CD14-positive monocyte (primary cell): ENCODE results near the gene VWA1. TPM values are rescaled to one million over a fixed set of nuclear protein-coding genes. Genes with fewer than 3 reads are reported as not detected.

Experiments used
- DNase-seq, 3 donors: peaks; one replicate each; pipeline ENCODE4 v3.0.0-alpha.2; 2011 to 2022
- H2AFZ ChIP-seq: 2 replicates; pipeline ENCODE4 v1.6.0; 2012; ENCODE audit warnings: mild to moderate bottlenecking, low read depth, low read length, inconsistent platforms; ENCODE audit not compliant: insufficient read depth, poor library complexity, severe bottlenecking
- H3K27ac ChIP-seq, 2 donors: 1 replicate in 1 of 2; 2 replicates in 1 of 2; pipeline ENCODE4 v1.5.1; 2012 to 2013; ENCODE audit warnings: low read length in 2 of 2, control low read depth in 1 of 2, inconsistent platforms in 1 of 2, low read depth in 1 of 2, mild to moderate bottlenecking in 1 of 2
- H3K27me3 ChIP-seq, 2 donors: one replicate each; pipeline versions ENCODE4 v1.6.0 to v1.6.1; 2011 to 2013; ENCODE audit warnings: low read length in 2 of 2; ENCODE audit not compliant: control insufficient read depth in 2 of 2, insufficient read depth in 2 of 2
- H3K36me3 ChIP-seq, 2 donors: replicated peaks in 1 of 2; 1 replicate in 1 of 2; 2 replicates in 1 of 2; pipeline versions ENCODE4 v1.5.1 to v1.6.1; 2012 to 2013; ENCODE audit warnings: low read length in 2 of 2, control low read depth in 1 of 2, inconsistent platforms in 1 of 2, mild to moderate bottlenecking in 1 of 2; ENCODE audit not compliant: insufficient read depth in 2 of 2, control insufficient read depth in 1 of 2
- H3K4me1 ChIP-seq, 2 donors: 1 replicate in 1 of 2; 2 replicates in 1 of 2; pipeline versions ENCODE4 v1.5.1 to v1.6.1; 2012 to 2013; ENCODE audit warnings: low read length in 2 of 2, control low read depth in 1 of 2, inconsistent platforms in 1 of 2, mild to moderate bottlenecking in 1 of 2, moderate library complexity in 1 of 2; ENCODE audit not compliant: insufficient read depth in 2 of 2, control insufficient read depth in 1 of 2
- H3K4me2 ChIP-seq: replicated peaks from 2 replicates; pipeline ENCODE3; 2012; ENCODE audit warnings: low read length, moderate library complexity, mild to moderate bottlenecking; ENCODE audit not compliant: poor library complexity, severe bottlenecking; ENCODE audit errors: extremely low read depth
- H3K4me3 ChIP-seq, 3 experiments: fragments of 200-600 bp in 1 of 3; sonication (generic) in 1 of 3; replicated peaks in 1 of 3; 1 replicate in 2 of 3; 2 replicates in 1 of 3; pipeline ENCODE4 v1.5.1; 2011 to 2013; ENCODE audit warnings: low read length in 3 of 3, mild to moderate bottlenecking in 3 of 3, control low read depth in 2 of 3, low read depth in 2 of 3, inconsistent platforms in 1 of 3, moderate library complexity in 1 of 3
- H3K79me2 ChIP-seq: 2 replicates; pipeline ENCODE4 v1.6.0; 2012; ENCODE audit warnings: mild to moderate bottlenecking, control low read depth, inconsistent platforms, low read length, moderate library complexity; ENCODE audit not compliant: insufficient read depth
- H3K9ac ChIP-seq: 2 replicates; pipeline ENCODE4 v1.6.0; 2017; ENCODE audit warnings: low read length, mild to moderate bottlenecking; ENCODE audit not compliant: insufficient read depth, poor library complexity, severe bottlenecking
- H3K9me3 ChIP-seq, 2 donors: replicated peaks in 1 of 2; 1 replicate in 1 of 2; 2 replicates in 1 of 2; pipeline versions ENCODE4 v1.5.1 to v1.6.1; 2012 to 2013; ENCODE audit warnings: low read length in 2 of 2, control low read depth in 1 of 2; ENCODE audit not compliant: control insufficient read depth in 1 of 2, insufficient read depth in 1 of 2
- H4K20me1 ChIP-seq: 2 replicates; pipeline ENCODE4 v1.6.0; 2012; ENCODE audit warnings: mild to moderate bottlenecking, low read length, control low read depth, moderate library complexity; ENCODE audit not compliant: insufficient read depth
- H3K27ac Mint-ChIP-seq, 7 donors: one replicate each; pipeline ENCODE4 v1.8.0; 2020; ENCODE audit warnings: mild to moderate bottlenecking in 7 of 7, mixed read lengths in 7 of 7, moderate library complexity in 6 of 7, inconsistent platforms in 2 of 7
- H3K27me3 Mint-ChIP-seq, 3 donors: one replicate each; pipeline ENCODE4 v1.8.0; 2021 to 2022; ENCODE audit warnings: low read depth in 3 of 3, mild to moderate bottlenecking in 3 of 3, mixed read lengths in 3 of 3, moderate library complexity in 3 of 3, inconsistent platforms in 1 of 3
- H3K36me3 Mint-ChIP-seq, 2 donors: one replicate each; pipeline ENCODE4 v1.8.0; 2020; ENCODE audit warnings: mixed read lengths in 2 of 2, inconsistent platforms in 1 of 2, mild to moderate bottlenecking in 1 of 2
- H3K4me1 Mint-ChIP-seq: one replicate; pipeline ENCODE4 v1.8.0; 2020; ENCODE audit warnings: mild to moderate bottlenecking, mixed read lengths
- H3K4me3 Mint-ChIP-seq, 2 donors: one replicate each; pipeline ENCODE4 v1.8.0; 2020; ENCODE audit warnings: mild to moderate bottlenecking in 2 of 2, mixed read lengths in 2 of 2, moderate library complexity in 1 of 2
- H3K9me3 Mint-ChIP-seq, 7 donors: one replicate each; pipeline ENCODE4 v1.8.0; 2020 to 2022; ENCODE audit warnings: mixed read lengths in 7 of 7, mild to moderate bottlenecking in 6 of 7, moderate library complexity in 6 of 7, inconsistent platforms in 2 of 7
- WGBS: methylation state at CpG from one replicate; pipeline ENCODE4 v1.1.5; 2013; ENCODE audit warnings: missing lambda C conversion rate; ENCODE audit not compliant: insufficient coverage; 5-methylcytosine and 5-hydroxymethylcytosine counted together
- intact Hi-C, 2 donors: fragments of 100-400 bp; cut with micrococcal nuclease; formaldehyde crosslinking; loops; one replicate each; pipeline versions ENCODE4 v1.15.0 to v1.15.1; 2023
- polyA plus RNA-seq, 3 donors: library from polyadenylated mRNA; depleted of rRNA in 1 of 3; unstranded in 2 of 3; stranded (reverse) in 1 of 3; fragments of 300-500 nt in 2 of 3; fragments of >200 nt in 1 of 3; fragmentation: Illumina TruSeq in 2 of 3; gene quantifications; 1 replicate in 2 of 3; 2 replicates in 1 of 3; pipeline ENCODE4 v1.2.3, GENCODE V29; 2012 to 2021
- TF ChIP-seq, protein P1 (sequence below): fragments of 200-600 bp; IDR thresholded peaks from one replicate; pipeline ENCODE4 v1.8.0; 2022; ENCODE audit warnings: antibody characterized with exemption, mild to moderate bottlenecking

VWA1 gene
- polyA plus RNA-seq, 3 donors, result not detected

DNA sequence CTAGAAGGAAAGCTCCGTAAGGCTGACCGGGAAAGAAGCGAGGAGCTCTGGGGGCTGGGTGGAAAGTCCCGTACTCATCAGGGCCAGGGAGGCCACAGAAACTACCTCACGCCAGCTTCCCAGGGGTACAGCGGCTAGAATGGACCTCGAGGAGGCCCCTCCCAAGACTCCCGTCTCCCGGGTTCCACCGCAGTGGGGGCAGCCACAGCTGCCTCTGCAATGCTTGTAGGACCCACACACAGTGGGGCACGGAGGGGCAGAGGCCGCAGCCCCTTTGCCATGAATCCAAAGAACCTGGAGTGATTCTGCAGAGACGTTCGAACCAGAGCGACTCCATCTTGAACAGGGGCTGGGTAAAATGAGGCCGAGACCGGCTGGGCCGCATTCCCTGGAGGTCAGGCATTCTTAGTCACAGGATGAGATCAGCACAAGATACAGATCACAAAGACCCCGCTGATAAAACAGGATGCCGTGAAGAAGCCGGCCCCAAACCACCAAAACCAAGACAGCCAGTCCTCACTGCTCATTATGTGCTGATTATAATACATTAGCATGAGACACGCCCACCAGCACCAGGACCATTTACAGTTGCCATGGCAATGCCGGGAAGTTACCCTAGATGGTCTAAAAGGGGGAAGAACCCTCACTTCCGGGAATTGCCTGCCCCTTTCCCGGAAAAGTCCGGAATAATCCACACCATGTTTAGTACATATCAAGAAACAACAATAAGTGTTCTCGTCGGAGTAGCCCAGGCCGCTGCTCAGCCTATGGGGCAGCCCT is 12.8 kb upstream of the VWA1 start:
- no peak for DNase-seq
- H3K27me3 Mint-ChIP-seq, result peaks cover 26 to 67% (median 29%) of the 10 kb centered on the region in 3 donors
- H3K4me2 ChIP-seq, result no peak overlapping the region
- H3K4me3 ChIP-seq, result no peak overlapping the region
- H3K9me3 Mint-ChIP-seq, result peaks cover 0 to 4% (median 0%) of the 10 kb centered on the region in 7 donors
- H4K20me1 ChIP-seq, result no peaks in the 10 kb centered on the region
- no peaks in the 10 kb centered on the region for H3K4me1 ChIP-seq
- H3K36me3 ChIP-seq, result no peaks in the 10 kb centered on the region
- no peaks in the 10 kb centered on the region for H3K4me1 Mint-ChIP-seq
- H3K4me3 Mint-ChIP-seq, result peak overlapping the region in 1 of 2 donors; percentile 48
- no peaks in the 10 kb centered on the region for H3K36me3 Mint-ChIP-seq
- WGBS, result 77% methylated on average over 21 of the region's 29 CpGs
- H2AFZ ChIP-seq, result no peak overlapping the region
- no peak overlapping the region for H3K27ac ChIP-seq
- no peak overlapping the region for H3K27ac Mint-ChIP-seq
- H3K79me2 ChIP-seq, result no peaks in the 10 kb centered on the region
- no peaks in the 10 kb centered on the region for H3K9me3 ChIP-seq
- H3K27me3 ChIP-seq, result peaks cover 2 to 27% of the 10 kb centered on the region in 2 donors
- TF ChIP-seq, protein P1, sequence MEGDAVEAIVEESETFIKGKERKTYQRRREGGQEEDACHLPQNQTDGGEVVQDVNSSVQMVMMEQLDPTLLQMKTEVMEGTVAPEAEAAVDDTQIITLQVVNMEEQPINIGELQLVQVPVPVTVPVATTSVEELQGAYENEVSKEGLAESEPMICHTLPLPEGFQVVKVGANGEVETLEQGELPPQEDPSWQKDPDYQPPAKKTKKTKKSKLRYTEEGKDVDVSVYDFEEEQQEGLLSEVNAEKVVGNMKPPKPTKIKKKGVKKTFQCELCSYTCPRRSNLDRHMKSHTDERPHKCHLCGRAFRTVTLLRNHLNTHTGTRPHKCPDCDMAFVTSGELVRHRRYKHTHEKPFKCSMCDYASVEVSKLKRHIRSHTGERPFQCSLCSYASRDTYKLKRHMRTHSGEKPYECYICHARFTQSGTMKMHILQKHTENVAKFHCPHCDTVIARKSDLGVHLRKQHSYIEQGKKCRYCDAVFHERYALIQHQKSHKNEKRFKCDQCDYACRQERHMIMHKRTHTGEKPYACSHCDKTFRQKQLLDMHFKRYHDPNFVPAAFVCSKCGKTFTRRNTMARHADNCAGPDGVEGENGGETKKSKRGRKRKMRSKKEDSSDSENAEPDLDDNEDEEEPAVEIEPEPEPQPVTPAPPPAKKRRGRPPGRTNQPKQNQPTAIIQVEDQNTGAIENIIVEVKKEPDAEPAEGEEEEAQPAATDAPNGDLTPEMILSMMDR, result no peak
- intact Hi-C loops, result no loop called here
- no peak overlapping the region for H3K9ac ChIP-seq

DNA sequence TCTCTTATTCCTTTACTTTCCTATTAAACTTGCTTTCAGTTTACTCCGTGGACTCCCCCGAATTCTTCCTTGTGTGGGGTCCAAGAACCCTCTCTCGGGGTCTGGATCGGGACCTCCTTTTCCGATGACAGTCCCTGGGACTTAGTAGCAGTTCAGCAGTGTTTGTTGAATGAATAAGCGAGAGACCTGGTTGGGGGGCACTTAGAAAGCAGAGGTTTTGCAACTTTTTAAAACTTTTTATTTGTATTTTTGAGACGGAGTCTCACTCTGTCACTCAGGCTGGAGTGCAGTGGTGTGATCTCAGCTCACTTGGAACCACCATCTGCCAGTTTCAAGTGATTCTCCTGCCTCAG is 12.3 kb upstream of the VWA1 start:
- no peak overlapping the region for H3K4me2 ChIP-seq

More for the DNA sequence above, 12.3 kb upstream of the VWA1 start:
- TF ChIP-seq, protein P1, result no peak
- Mint-ChIP-seq H3K27ac (peak overlapping the region in 1 of 7 donors; percentile 53), H3K9me3 (peaks cover 0 to 4% (median 0%) of the 10 kb centered on the region in 7 donors), H3K27me3 (peaks cover 23 to 70% (median 29%) of the 10 kb centered on the region in 3 donors), H3K4me3 (no peak overlapping the region), H3K36me3 (no peaks in the 10 kb centered on the region), H3K4me1 (no peaks in the 10 kb centered on the region)
- 80% methylated on average over 1 of the region's 7 CpGs for WGBS
- Histone ChIP-seq H3K9me3 (no peaks in the 10 kb centered on the region), H3K9ac (no peak overlapping the region), H2AFZ (no peak overlapping the region), H4K20me1 (no peaks in the 10 kb centered on the region), H3K79me2 (no peaks in the 10 kb centered on the region), H3K27ac (no peak overlapping the region), H3K36me3 (no peaks in the 10 kb centered on the region), H3K4me1 (no peaks in the 10 kb centered on the region), H3K4me3 (no peak overlapping the region), H3K27me3 (peaks cover 2 to 29% of the 10 kb centered on the region in 2 donors)
- intact Hi-C loops, result no loop called here
- no peak for DNase-seq
